ENCODE results near the gene TM2D3.

DNA sequence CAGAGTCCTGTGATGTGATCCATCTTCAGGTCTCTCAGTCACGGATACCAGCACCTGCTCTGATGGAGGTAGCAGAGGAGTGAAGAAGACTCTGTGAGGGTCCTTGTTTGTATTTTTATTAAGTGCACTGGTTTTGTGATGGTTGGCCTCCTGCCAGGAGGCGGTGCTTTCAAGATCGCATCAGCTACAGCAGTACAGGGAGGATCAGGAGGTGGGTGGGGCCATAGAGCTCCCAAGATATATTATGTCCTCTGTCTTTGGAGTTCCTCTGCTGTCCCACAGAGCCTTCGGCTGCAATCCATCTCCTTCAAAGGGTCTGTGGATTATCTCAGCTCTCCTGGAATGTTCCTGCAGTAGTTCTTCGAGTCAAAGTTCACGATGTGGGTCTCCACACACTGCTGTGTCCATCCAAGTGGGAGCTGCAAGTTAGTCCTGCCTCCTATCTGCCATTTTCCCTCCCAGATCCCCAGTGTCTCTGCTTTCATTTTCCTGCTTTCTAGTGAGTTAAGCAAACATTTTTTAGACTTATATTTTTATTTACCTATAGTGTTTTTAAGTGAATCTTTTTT, 54.7 kb downstream of the TM2D3 start:
- TF ChIP-seq, protein P1, sequence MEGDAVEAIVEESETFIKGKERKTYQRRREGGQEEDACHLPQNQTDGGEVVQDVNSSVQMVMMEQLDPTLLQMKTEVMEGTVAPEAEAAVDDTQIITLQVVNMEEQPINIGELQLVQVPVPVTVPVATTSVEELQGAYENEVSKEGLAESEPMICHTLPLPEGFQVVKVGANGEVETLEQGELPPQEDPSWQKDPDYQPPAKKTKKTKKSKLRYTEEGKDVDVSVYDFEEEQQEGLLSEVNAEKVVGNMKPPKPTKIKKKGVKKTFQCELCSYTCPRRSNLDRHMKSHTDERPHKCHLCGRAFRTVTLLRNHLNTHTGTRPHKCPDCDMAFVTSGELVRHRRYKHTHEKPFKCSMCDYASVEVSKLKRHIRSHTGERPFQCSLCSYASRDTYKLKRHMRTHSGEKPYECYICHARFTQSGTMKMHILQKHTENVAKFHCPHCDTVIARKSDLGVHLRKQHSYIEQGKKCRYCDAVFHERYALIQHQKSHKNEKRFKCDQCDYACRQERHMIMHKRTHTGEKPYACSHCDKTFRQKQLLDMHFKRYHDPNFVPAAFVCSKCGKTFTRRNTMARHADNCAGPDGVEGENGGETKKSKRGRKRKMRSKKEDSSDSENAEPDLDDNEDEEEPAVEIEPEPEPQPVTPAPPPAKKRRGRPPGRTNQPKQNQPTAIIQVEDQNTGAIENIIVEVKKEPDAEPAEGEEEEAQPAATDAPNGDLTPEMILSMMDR (IDR thresholded peaks at IDR 0.05; ENCODE audit: extremely low read depth in 1 of 2, insufficient read depth in 1 of 2, low read depth in 1 of 2, low read length in 2 of 2): no peak
- TF ChIP-seq POLR2A (IDR thresholded peaks at IDR 0.05; ENCODE audit: low read depth, low read length) (no peak), POLR2AphosphoS5 (IDR thresholded peaks at IDR 0.05; ENCODE audit: insufficient read depth, low read depth, low read length) (no peak), MYC (IDR thresholded peaks at IDR 0.05; ENCODE audit: low read depth, low read length) (no peak), GATA2 (IDR thresholded peaks at IDR 0.05; ENCODE audit: insufficient read depth, insufficient read length, low read depth, low read length) (no peak), JUN (IDR thresholded peaks at IDR 0.05; ENCODE audit: borderline replicate concordance, insufficient read depth, insufficient read length, low read depth) (no peak), EZH2 (IDR thresholded peaks at IDR 0.05; ENCODE audit: borderline replicate concordance, low read depth, low read length, severe bottlenecking) (no peak)
